GM10847 (cell line): ENCODE measurements around the gene RAPGEF2.

Experiments used
- POLR2A ChIP-seq: IDR thresholded peaks from 2 replicates; pipeline ENCODE4 v1.6.1; 2011; ENCODE audit not compliant: insufficient read length; ENCODE audit errors: extremely low read depth

Gene RAPGEF2

DNA sequence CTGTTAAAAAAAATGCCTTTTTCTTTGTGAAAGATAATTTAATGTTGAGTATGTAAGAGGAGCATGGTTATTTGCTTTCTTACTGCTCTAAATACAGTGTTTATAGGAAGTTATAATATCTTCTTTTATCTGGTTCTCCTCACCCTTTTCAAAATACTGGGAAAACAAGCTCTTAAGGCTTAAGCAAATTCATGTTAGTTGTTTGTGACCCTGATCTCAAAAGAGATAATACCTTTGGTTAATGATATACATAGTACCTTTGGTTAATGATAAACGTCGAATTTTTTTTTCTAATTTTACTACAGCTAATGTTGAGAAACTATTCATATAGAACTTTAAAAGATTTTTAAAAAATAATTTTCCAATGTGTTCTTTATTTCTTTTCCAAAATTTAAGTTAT is 180.1 kb downstream of the RAPGEF2 start:
- TF ChIP-seq POLR2A, result no peak

DNA sequence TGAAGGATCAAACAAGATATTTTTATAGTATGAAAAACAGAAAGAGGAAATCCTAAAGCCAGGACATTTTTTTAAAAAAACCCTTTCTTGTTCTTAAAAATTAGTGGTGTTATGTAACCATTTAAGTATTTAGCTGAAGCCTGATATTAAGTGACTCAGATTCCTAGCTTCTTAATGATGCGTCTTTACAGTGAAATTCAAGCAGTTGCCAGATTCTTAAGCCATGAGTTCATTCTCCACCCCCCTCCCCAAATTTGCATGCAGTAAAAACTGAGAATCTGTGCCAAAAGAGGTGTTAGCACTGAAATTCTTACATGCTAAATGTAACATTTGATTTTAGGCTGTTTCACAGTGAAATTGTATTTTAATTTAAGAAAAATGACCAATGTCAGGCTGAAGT is 180.8 kb downstream of the RAPGEF2 start:
- no peak for TF ChIP-seq POLR2A

DNA sequence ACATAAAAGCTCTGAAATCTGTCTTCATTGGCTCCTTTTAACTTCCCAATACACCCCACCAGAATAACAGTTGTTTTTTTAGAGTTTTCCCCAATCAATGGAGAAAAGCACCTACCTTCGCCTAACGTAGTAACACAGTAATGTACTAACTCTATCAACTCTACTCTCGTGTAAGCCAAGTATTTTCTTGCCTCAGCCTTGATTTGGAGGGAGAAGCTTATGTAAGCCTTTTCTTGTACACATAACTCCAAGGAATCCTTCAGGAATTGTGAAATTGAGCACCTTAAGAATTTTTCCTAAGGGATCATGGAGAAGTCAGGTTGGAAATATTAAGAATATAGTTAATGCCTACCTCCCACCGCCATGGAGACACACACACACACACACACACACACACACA is 181.2 kb downstream of the RAPGEF2 start:
- TF ChIP-seq POLR2A, result no peak

DNA sequence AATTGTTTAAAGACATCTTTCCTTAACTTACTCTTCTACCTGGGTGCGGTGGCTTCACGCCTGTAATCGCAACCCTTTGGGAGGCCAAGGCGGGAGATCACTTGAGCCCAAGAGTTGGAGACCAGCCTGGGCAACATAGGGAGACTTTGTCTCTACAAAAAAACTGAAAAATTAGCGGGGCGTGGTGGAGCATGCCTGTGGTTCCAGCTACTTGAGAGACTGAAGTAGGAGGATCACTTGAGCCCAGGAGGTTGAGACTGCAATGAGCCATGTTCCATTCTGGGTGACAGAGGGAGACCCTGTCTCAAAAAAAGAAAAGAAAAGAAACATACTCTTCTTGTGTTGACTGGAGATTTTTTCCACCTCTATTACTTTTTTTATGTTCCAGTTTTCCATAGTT is 181.9 kb downstream of the RAPGEF2 start:
- no peak for TF ChIP-seq POLR2A

DNA sequence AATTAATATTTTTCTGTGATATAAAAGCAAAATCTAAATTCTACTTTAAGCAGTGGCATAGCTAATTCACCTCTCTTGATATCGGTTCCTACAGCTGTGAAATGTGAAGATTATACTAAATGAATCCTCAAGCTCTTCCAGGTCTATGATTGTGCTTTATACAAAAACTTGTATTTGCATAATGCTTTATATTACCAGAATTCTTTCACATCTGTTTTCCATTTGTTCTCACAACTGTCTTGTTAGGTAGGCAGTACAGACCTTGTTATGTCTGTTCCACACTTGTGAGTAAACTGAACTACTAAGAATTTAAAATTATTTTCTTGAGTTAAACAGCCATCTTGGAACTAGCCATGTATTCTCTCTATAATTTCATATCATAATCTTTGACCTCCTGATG is 184.9 kb downstream of the RAPGEF2 start:
- TF ChIP-seq POLR2A, result no peak

DNA sequence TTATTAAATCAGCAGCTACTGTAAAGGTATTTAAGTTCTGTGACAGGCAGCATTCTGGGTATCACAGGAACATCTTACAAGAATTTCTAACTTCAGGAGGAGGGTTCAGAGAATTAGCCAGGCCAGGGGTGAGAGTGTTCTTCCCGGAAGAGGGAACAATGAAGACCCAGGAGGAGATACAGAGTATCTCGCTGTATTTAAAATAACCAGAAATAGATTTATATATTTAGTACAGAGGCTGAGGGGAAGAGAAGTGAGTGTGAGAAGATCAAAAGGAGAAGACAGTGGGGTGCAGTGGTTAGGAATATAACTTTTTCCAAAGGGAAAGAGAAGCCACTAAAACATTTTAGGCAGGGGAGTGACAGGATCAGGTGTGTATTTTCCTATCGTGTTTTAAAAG is 186.8 kb downstream of the RAPGEF2 start:
- TF ChIP-seq POLR2A, result no peak

DNA sequence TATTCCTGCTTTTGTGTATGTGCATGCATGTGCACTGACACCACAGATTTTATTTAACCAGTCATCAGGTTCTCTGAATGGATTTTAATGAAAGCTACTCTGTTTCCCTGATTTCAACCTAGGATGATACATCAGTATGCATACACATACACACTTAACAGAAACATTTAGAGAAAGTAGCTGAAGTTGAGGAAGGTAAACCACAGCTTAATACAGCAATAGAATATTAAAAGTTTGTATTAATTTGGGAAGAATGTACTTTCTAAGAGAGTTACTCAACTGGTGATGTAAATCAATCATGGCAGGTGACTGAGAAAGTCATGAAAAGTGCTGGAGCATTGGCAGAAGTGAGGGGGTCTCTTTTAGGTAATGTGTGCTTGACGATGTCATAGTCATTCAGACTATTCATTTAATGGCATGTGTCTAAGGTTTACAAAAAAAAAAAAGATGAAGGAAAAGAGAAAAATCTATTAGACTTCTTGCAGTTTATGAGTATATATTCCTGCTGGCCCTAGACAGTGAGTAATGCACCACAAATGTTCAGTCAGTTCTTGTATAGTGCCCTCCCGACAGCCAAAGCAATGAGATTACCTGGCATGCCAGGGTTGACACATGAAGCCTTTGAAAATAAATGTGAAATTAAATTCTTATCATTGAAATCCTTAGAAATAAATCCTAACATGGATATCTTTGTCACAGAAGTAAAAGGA is 187.6 kb downstream of the RAPGEF2 start:
- TF ChIP-seq POLR2A, result no peak

DNA sequence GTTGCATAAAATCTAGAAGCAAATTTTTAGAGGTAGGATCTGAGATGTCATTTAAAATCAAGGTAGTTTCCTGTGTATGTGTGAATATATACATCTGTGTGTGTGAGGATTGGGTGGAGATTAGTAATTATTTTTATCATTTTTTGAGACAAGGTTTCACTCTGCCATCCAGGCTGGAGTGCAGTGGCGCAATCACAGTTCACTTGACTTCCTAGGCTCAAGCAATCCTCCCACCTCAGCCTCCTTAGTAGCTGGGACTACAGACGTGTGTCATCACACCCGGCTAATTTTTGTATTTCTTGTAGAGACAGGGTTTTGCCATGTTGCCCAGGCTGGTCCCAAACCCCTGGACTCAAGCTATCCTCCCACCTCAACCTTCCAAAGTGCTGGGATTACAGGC is 188.3 kb downstream of the RAPGEF2 start:
- TF ChIP-seq POLR2A, result no peak

DNA sequence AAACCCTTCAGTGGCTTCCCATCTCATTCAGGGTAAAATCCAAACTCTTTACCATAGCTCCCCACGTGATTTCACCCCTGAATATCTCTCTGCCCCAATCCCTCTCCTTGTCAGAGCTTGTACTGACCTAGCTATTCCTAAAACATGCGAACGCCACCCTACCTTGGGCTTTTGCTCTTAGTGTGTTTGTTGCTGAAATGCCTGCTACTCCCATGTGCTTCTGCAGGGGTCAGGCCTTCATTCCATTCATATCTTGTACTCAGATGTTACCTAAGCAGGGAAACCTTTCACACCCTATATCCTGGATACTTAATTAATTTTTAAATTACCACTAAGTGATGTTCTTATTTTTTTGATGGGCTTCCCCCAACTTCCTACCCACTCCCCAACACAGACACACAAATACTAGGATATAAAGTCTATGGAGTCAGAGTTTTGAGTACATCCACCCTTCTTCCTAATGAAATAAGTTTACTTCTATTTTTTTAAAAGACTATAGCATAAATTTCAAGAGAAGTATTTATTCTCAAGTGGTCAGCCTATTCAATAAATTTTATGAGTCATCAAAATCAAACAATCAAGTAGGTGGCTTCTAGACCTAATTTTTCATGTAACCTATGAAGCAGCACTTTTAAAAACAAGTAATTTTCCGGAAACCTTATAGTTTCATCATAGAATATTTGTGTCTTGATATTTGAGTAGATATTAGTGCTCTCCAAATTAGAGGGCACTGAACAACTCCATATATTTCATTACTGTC is 189.4 kb downstream of the RAPGEF2 start:
- TF ChIP-seq POLR2A, result no peak

DNA sequence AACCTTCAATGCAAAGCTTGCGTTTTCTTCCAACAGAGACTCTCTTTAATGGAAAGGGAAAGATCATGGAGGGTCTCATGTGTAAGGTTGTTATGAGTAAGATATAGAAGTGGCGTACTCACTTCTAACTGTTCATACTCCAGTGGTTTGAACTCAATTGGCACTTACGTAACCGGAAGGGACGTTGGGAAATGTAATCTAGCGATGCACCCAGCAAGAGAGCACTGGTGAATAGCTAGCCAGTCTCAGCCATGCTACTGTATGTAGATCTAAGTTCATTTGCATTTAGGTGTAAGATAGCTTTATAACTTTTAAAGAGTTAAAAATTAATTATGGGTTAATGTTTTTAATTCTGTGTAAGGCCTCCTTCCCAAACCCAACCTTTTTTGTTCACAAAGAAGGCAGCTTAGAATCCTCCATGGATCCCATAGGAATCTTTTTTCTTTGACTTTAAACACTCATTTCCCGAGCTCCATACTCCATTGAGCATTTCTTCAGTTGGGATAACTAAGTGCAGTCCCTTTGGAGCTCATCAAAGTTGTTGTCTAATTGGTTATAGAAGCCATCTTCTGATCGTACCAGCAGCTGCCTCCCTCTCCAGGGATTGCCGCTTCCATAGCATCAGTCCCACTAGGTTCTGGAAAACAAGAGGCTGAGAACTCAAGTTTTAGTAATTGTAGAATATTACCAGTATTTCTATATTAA is 191.1 kb downstream of the RAPGEF2 start:
- TF ChIP-seq POLR2A, result no peak

DNA sequence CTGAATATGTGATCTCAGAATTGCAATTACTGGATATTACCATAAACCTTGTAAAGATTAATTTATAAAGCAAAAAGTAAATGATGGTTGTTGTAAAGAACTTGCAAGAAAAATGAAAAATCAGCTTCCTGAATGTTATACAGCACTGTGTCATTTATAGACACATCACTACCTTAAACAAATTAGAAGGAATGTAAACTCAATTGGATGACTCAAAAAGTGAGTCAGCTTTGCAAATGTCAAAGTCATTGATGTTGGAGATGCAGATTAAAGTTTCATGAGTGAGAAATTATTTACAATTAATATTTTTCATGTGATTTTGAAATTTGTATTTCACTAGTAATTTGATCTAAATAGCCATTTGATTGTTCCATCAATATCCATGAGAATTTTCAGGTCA is 193.2 kb downstream of the RAPGEF2 start:
- no peak for TF ChIP-seq POLR2A

DNA sequence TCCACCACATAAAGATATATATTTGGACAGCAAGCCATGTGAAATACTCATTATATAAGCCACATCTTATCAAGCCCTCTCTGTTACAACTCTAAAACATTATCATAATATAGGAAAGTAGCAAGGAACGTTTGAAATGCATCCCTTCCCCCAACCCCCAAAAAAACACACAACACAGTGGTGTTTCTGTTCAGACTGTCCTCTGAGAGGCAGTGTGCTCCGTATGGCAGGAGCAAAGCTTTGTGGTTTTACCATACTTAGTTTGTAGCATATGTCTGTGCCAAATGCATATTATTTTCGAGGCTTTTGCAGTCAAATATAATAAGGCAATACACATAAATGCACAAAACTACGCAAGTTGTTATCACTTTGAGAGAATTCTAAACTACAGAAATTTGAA is 194.2 kb downstream of the RAPGEF2 start:
- TF ChIP-seq POLR2A, result no peak

DNA sequence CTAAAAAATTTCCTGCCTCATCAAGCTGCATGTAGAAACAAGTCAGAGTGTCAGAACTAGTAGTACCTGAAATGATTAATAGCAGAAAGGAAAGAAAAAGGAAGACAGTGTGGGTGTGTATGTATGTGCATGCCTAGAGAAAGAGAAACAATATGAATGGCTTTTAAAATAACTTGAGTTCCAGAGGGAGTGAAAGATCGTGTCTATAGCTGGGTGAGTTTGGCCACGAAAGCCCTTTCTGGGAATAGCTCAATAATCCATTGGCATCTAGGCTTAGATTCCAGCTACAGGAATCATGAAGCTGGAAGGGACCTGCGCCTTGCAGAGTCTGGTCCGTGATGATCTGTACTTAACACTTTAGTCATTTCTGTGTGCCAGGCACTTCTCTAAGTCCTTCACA is 195.6 kb downstream of the RAPGEF2 start:
- no peak for TF ChIP-seq POLR2A

DNA sequence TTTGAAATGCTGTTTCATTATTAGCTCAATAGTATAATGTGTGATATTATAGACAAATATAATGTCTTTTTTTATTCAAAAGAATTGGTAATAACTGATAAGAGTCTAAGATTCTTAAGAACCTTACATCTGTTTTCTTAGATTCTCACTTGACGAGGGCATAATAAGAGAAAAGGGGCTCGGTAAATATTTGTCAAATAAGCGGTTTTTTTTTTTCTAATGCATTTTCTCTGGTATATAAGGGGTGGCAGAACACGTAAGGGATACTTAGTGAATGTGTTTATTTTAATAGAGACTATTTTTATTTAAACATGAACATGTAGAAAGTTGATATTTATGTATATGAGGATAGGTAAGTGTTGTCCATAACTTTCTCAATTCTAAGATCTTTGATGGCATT is 200.6 kb downstream of the RAPGEF2 start:
- TF ChIP-seq POLR2A, result no peak

DNA sequence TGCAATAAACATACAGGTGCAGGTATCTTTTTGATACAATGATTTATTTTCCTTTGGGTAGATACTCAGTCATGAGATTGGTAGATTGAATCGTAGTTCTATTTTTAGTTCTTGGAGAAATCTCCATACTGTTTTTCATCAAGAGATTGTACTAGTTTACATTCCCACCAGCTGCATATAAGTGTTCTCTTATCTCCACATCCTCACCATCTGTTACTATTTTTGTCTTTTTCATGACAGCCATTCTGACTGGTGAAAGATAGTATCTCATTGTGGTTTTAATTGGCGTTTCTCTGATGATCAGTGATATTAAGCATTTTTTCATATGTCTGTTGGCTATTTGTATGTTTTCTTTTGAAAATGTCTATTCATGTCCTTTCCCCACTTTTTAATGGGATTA is 202.2 kb downstream of the RAPGEF2 start:
- TF ChIP-seq POLR2A, result no peak

DNA sequence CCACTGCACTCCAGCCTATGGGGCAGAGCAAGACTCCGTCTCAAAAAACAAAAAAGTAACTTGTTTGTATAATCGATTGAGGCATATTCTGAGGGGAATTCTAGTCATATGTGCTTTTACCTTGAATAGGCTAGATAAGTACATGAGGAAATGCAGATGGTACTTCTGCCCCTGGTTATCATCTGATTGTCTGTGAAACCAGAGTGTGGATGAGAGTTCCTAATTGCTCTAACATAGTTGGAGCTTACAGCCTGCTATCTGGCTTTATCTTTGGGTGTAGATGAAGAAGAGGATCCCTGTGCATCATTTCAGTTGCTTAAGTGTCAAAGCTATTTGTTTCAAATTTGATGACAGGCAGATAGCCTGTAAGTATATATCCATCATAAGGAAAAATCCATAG is 205.1 kb downstream of the RAPGEF2 start:
- TF ChIP-seq POLR2A, result no peak
